Loucy (cell line): ENCODE data around the gene STX16.

ENCODE experiments used
- H2AFZ ChIP-seq: fragments of 200-600 bp; sonication (generic); 2 replicates; pipeline ENCODE4 v1.6.0; 2016; ENCODE audit warnings: antibody characterized with exemption, mild to moderate bottlenecking, low read length, moderate library complexity
- H3F3A ChIP-seq: fragments of 200-600 bp; 2 replicates; pipeline ENCODE4 v1.6.0; 2016; ENCODE audit warnings: antibody characterized with exemption, low read depth, mild to moderate bottlenecking
- H3K27me3 ChIP-seq: fragments of 200-600 bp; sonication (generic); 2 replicates; pipeline ENCODE4 v1.6.1; 2014; ENCODE audit warnings: low read length, mild to moderate bottlenecking; ENCODE audit not compliant: insufficient read depth, poor library complexity, severe bottlenecking
- H3K36me3 ChIP-seq: fragments of 200-600 bp; sonication (generic); 2 replicates; pipeline ENCODE4 v1.6.1; 2016; ENCODE audit warnings: low read length; ENCODE audit not compliant: insufficient read depth
- H3K4me1 ChIP-seq: fragments of 200-600 bp; sonication (generic); 2 replicates; pipeline ENCODE4 v1.5.1; 2014; ENCODE audit warnings: low read length, mild to moderate bottlenecking; ENCODE audit not compliant: insufficient read depth, poor library complexity, severe bottlenecking
- H3K4me2 ChIP-seq: fragments of 200-600 bp; sonication (generic); 2 replicates; pipeline ENCODE4 v1.6.0; 2014; ENCODE audit warnings: antibody characterized with exemption, low read length, low read depth, mild to moderate bottlenecking; ENCODE audit not compliant: poor library complexity, severe bottlenecking
- H3K4me3 ChIP-seq: fragments of 200-600 bp; sonication (generic); 2 replicates; pipeline ENCODE4 v1.5.1; 2014; ENCODE audit warnings: low read length, mild to moderate bottlenecking, mixed read lengths; ENCODE audit not compliant: poor library complexity, severe bottlenecking
- H3K79me2 ChIP-seq: fragments of 200-600 bp; sonication (generic); 2 replicates; pipeline ENCODE4 v1.6.1; 2014; ENCODE audit warnings: low read length; ENCODE audit not compliant: insufficient read depth
- H3K9ac ChIP-seq: fragments of 200-600 bp; sonication (generic); 2 replicates; pipeline ENCODE4 v1.6.0; 2014; ENCODE audit warnings: mild to moderate bottlenecking, low read depth, low read length, moderate library complexity; ENCODE audit not compliant: poor library complexity, severe bottlenecking
- H3K9me2 ChIP-seq: fragments of 200-600 bp; sonication (generic); replicated peaks from 2 replicates; pipeline ENCODE4 v1.6.1; 2016; ENCODE audit warnings: low read depth, low read length, mixed read lengths
- H3K9me3 ChIP-seq: fragments of 200-600 bp; sonication (generic); 2 replicates; pipeline ENCODE4 v1.6.1; 2014; ENCODE audit warnings: mild to moderate bottlenecking, antibody characterized with exemption, low read length, low read depth; ENCODE audit not compliant: insufficient read depth
- H4K20me1 ChIP-seq: fragments of 200-600 bp; sonication (generic); 2 replicates; pipeline ENCODE4 v1.6.0; 2014; ENCODE audit warnings: antibody characterized with exemption, low read length, mild to moderate bottlenecking; ENCODE audit not compliant: insufficient read depth, poor library complexity, severe bottlenecking
- EZH2phosphoT487 ChIP-seq: fragments of 200-600 bp; IDR thresholded peaks from 2 replicates; pipeline ENCODE4 v1.6.1; 2018; ENCODE audit warnings: antibody characterized with exemption, mild to moderate bottlenecking, moderate library complexity, borderline replicate concordance
- TF ChIP-seq, protein P1 (sequence below): fragments of 200-600 bp; sonication (generic); conservative IDR thresholded peaks from 2 replicates; pipeline ENCODE4 v1.5.1; 2014; ENCODE audit warnings: mild to moderate bottlenecking, antibody characterized with exemption, low read length

STX16 gene

DNA sequence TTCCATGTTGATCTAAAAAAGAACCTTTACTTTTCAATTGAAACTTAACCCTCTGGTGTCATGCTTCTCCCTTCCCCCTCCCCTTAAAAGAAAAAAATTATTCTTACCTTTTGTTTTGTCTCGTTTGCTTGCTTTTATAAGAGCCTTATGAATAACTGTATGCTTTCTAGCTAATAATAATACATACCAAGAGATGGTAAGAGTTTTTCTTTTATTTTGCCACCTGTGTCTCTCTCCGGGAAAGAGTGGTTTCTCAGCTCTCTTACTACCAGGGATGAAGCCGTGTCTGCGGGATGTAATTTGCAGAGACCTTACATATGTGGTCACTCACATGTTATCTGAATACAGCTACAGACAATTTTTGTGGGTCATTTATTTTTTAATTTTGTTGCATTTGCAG lies 7.7 kb downstream of the STX16 start:
- Histone ChIP-seq H3K79me2 (peaks cover 95% of the 10 kb centered on the region), H3K4me2 (peak overlapping the region; percentile 95), H3K4me1 (peaks cover 71% of the 10 kb centered on the region), H3F3A (no peaks in the 10 kb centered on the region; the same call in 1 of the 2 replicates), H3K9ac (peak overlapping the region; percentile 31), H2AFZ (no peak overlapping the region), H4K20me1 (peaks cover 84% of the 10 kb centered on the region), H3K9me3 (no peaks in the 10 kb centered on the region), H3K27me3 (no peaks in the 10 kb centered on the region), H3K4me3 (peak overlapping the region; percentile 91), H3K36me3 (peaks cover 4% of the 10 kb centered on the region; the same call in 1 of the 2 replicates), H3K9me2 (no peaks in the 10 kb centered on the region)
- TF ChIP-seq, protein P1, sequence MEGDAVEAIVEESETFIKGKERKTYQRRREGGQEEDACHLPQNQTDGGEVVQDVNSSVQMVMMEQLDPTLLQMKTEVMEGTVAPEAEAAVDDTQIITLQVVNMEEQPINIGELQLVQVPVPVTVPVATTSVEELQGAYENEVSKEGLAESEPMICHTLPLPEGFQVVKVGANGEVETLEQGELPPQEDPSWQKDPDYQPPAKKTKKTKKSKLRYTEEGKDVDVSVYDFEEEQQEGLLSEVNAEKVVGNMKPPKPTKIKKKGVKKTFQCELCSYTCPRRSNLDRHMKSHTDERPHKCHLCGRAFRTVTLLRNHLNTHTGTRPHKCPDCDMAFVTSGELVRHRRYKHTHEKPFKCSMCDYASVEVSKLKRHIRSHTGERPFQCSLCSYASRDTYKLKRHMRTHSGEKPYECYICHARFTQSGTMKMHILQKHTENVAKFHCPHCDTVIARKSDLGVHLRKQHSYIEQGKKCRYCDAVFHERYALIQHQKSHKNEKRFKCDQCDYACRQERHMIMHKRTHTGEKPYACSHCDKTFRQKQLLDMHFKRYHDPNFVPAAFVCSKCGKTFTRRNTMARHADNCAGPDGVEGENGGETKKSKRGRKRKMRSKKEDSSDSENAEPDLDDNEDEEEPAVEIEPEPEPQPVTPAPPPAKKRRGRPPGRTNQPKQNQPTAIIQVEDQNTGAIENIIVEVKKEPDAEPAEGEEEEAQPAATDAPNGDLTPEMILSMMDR = no peak
- TF ChIP-seq EZH2phosphoT487 = no peak

DNA sequence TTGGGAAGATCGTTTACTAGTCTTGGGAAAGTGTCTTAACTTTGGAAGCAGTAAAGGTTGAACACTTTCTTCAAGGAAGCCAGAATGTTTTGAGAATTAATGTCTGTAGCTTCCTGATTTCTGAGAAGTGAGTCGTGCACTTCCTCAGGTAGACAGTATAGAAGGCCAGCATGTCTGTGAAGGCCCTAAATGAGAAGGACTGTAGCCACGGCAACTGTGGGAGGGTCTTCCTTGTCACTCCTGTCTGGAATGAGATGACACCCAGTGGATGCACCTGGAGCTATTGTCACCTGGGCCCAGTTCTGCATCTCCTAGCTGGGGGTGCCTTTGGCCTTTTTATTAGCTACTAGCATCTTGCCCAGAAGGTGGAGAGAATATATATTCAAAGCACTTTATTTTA lies 8.8 kb downstream of the STX16 start:
- peak overlapping the region; percentile 31 for H3K9ac ChIP-seq
- peaks cover 81% of the 10 kb centered on the region for H4K20me1 ChIP-seq
- peaks cover 61% of the 10 kb centered on the region for H3K4me1 ChIP-seq
- H3K79me2 ChIP-seq = peaks cover 95% of the 10 kb centered on the region
- no peaks in the 10 kb centered on the region; the same call in 1 of the 2 replicates for H3F3A ChIP-seq
- H3K36me3 ChIP-seq = peaks cover 4% of the 10 kb centered on the region; the same call in 1 of the 2 replicates
- peak overlapping the region; percentile 95 for H3K4me2 ChIP-seq
- no peaks in the 10 kb centered on the region for H3K9me2 ChIP-seq
- H2AFZ ChIP-seq = no peak overlapping the region
- no peaks in the 10 kb centered on the region for H3K9me3 ChIP-seq
- peak overlapping the region; percentile 91 for H3K4me3 ChIP-seq
- H3K27me3 ChIP-seq = no peaks in the 10 kb centered on the region
- TF ChIP-seq, protein P1 = no peak
- no peak for TF ChIP-seq EZH2phosphoT487

DNA sequence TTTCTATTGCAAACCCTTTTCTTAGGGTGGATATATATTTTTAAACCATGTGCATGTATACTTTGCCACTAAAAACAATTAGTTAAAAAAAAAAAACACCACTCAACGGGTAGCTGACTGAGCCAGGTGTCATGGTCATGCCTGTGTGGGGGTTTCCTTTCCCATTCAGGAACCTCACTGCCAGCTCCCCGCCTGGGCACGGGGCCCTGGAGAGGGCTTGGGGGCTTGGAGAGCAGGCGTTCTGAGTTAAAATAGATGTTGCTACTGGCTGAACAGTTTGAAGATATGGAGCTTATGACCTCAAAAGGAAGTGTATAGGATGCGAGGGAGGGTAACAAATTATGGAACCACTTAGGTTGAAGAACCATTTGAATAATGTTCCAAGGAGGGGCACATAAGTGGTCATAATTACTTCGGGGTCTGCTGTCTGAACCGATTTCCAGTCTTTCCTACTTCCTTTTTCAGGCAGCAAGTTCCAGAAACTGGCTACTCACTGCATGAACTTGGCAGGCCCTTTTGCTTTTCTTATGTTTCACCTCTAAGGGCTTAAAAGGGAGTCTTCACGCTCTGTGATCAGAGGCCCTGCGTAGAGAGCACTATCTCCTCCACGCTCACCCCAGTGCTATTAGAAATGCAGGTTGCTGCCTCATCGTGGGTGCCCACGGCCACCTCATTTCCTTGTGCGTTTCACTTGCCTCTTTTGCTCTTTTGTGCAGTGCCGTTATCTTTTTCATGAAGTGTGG lies 9.9 kb downstream of the STX16 start:
- Histone ChIP-seq H3F3A (no peaks in the 10 kb centered on the region; the same call in 1 of the 2 replicates), H3K4me2 (peak overlapping the region; percentile 95), H3K79me2 (peaks cover 93% of the 10 kb centered on the region), H3K9ac (no peak overlapping the region), H2AFZ (no peak overlapping the region), H3K9me2 (no peaks in the 10 kb centered on the region), H3K9me3 (no peaks in the 10 kb centered on the region), H3K4me1 (peaks cover 51% of the 10 kb centered on the region), H3K27me3 (no peaks in the 10 kb centered on the region), H4K20me1 (peaks cover 80% of the 10 kb centered on the region), H3K36me3 (peaks cover 4% of the 10 kb centered on the region; the same call in 1 of the 2 replicates), H3K4me3 (peak overlapping the region; percentile 48)
- TF ChIP-seq, protein P1 = no peak
- no peak for TF ChIP-seq EZH2phosphoT487
